GM23248 (cell line): Measurements from ENCODE around the gene STK16.

ENCODE experiments used
- EZH2 ChIP-seq: fragments of 200-600 bp; sonication (generic); IDR thresholded peaks from 2 replicates; pipeline ENCODE4 v1.6.1; 2018; ENCODE audit warnings: antibody characterized with exemption, mild to moderate bottlenecking; ENCODE audit not compliant: insufficient read depth, poor library complexity, severe bottlenecking
- EZH2phosphoT487 ChIP-seq: fragments of 200-600 bp; sonication (generic); IDR thresholded peaks from 2 replicates; pipeline ENCODE4 v1.6.1; 2018; ENCODE audit warnings: antibody characterized with exemption, moderate library complexity, mild to moderate bottlenecking, low read depth; ENCODE audit not compliant: insufficient read depth

DNA sequence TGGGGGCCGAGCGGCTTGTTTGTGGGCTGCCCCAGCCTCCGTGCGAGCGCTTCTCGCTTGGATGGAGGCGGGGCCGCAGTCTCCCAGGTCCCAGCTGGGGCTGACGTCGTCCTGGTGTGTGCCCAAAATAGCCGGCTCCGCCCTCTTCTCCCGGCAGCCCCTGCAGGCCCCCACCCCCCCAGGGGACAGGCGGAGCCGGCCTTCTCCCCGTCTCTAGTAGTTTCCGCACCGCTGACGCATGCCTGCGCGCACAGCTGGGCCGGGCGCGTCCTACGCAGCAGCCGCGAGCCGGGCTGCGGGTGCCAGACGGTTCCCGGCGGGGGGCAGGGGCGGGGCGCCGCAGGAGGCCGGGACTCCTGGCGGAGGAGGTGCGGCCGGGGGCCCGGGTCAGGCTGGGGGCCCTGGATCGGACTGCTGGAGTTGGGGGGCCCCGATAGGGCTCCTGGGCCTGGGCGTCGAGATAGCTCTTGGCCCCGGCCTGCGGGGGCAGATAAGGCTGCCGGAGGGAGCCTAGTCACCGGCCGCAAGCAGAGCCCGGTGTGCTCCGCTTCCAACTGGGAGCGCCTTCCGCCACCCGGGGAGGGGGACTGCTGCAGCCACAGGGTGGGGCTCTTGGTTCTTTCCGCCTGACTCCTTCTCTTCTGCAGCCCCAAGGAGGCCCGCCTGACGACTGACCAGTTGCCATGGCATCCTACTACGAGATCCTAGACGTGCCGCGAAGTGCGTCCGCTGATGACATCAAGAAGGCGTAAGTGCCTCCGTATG lies 34.1 kb downstream of the STK16 start, which contains the start of gene DNAJB2:
- TF ChIP-seq EZH2 (no peak), EZH2phosphoT487 (no peak)
